Thoracic aorta (tissue), 2 donors: ENCODE results near the gene GRAMD1A. TPM values are rescaled to one million over a fixed set of nuclear protein-coding genes. Genes with fewer than 3 reads are reported as not detected.
A peak's percentile ranks its signal among the peaks of the same experiment; 100 is the strongest.
"Not testable (repeated sequence)": the region's sequence is repeated elsewhere in the genome, so short reads cannot be mapped to it uniquely, and the experiment has no call there.

ENCODE experiments used
- ATAC-seq: fragments of 150-250 bp; one replicate; pipeline ENCODE4 v1.8.0; 2017; ENCODE audit warnings: low read depth; ENCODE audit not compliant: insufficient number of reproducible peaks, low FRiP score
- DNase-seq: peaks from one replicate; pipeline ENCODE4 v3.0.0-alpha.2; 2020; ENCODE audit warnings: low spot score
- H3K27ac ChIP-seq, 2 donors: fragments of 200-600 bp; sonication (generic); 1 replicate in 1 of 2; 2 replicates in 1 of 2; pipeline ENCODE4 v1.5.1; 2016; ENCODE audit warnings: mild to moderate bottlenecking in 2 of 2, moderate library complexity in 2 of 2
- H3K27me3 ChIP-seq: fragments of 200-600 bp; sonication (generic); replicated peaks from 2 replicates; pipeline ENCODE4 v1.6.0; 2016; ENCODE audit warnings: mild to moderate bottlenecking; ENCODE audit not compliant: insufficient read depth
- H3K36me3 ChIP-seq: fragments of 200-600 bp; sonication (generic); one replicate; pipeline ENCODE4 v1.5.1; 2016
- H3K4me1 ChIP-seq, 2 donors: fragments of 200-600 bp; sonication (generic); 1 replicate in 1 of 2; 2 replicates in 1 of 2; pipeline versions ENCODE4 v1.5.1 to v1.6.0; 2016; ENCODE audit warnings: low read depth in 2 of 2, mild to moderate bottlenecking in 1 of 2; ENCODE audit not compliant: control insufficient read depth in 1 of 2
- H3K4me3 ChIP-seq: fragments of 200-600 bp; sonication (generic); 2 replicates; pipeline ENCODE4 v1.5.1; 2016; ENCODE audit warnings: mild to moderate bottlenecking
- H3K9me3 ChIP-seq: fragments of 200-600 bp; sonication (generic); 2 replicates; pipeline ENCODE4 v1.5.1; 2016
- total RNA-seq, 2 donors: library from RNA; depleted of rRNA; stranded (reverse); fragments of >200 nt; gene quantifications; one replicate each; pipeline versions ENCODE4 v1.1.0 to v1.2.3, GENCODE V29; 2016
- TF ChIP-seq, protein P1 (sequence below): fragments of 200-600 bp; sonication (generic); IDR thresholded peaks from one replicate; pipeline ENCODE4 v1.5.1; 2019; ENCODE audit warnings: antibody characterized with exemption

The GRAMD1A gene
- total RNA-seq, 2 donors from 2014 or later, result 42.9 to 83.5 TPM

- DNase-seq (no peak), ATAC-seq (no peak)
- Histone ChIP-seq H3K9me3 (no peaks in the 10 kb centered on the region), H3K4me3 (no peak overlapping the region), H3K4me1 (peaks cover 4 to 12% of the 10 kb centered on the region in 2 donors), H3K36me3 (peaks cover 40% of the 10 kb centered on the region), H3K27me3 (no peaks in the 10 kb centered on the region), H3K27ac (no peak overlapping the region)
- TF ChIP-seq, protein P1, sequence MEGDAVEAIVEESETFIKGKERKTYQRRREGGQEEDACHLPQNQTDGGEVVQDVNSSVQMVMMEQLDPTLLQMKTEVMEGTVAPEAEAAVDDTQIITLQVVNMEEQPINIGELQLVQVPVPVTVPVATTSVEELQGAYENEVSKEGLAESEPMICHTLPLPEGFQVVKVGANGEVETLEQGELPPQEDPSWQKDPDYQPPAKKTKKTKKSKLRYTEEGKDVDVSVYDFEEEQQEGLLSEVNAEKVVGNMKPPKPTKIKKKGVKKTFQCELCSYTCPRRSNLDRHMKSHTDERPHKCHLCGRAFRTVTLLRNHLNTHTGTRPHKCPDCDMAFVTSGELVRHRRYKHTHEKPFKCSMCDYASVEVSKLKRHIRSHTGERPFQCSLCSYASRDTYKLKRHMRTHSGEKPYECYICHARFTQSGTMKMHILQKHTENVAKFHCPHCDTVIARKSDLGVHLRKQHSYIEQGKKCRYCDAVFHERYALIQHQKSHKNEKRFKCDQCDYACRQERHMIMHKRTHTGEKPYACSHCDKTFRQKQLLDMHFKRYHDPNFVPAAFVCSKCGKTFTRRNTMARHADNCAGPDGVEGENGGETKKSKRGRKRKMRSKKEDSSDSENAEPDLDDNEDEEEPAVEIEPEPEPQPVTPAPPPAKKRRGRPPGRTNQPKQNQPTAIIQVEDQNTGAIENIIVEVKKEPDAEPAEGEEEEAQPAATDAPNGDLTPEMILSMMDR, result no peak
Observed at GRCh38 chr19:35011091-35011689, 11.1 kb downstream of the GRAMD1A start.

DNA sequence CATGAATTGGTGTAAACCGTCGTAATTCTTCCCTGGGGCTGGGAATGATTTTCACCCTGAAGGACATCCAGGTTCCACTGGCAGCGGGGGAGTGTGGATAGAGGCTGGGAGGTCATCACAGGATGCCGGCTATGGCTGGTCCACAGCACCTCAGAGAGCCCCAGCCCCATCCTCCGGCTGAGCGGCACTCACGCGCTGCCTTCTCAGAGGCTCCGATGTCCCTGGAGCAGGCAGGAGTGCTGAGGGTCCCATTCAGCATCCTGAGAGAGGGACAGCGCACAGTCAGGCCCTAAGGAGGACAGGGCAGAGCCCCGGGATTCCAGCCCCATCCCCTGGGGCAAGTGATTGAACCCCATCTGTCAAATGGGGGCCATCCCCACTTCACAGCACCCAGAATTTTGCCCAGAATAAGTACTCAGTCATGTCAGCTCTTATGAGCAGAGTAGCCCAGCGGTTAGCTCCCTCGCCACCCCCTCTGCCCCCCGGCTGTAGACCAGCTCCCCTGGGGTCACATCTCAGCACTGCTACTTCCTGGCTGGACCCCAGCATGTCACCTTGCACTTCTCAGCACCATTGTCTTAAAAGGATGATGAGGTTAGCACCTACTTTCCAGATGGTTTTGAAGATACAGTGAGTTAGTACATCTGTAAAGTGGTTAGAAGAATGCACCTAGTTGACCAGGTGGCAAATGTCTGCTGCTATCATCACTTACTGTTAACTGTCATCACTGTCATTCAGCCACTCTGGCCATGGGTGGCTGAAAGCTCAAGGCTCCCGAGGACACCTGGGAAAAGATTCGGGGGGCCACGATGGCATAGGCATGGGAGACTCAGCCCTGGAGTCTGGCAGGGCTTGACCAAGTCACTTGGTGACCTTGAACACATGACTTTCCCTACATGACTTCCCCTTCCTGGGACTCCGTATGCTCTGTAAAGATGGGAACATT, 11.9 kb downstream of the GRAMD1A start:
- Histone ChIP-seq H3K4me1 (peaks cover 4 to 12% of the 10 kb centered on the region in 2 donors), H3K27me3 (no peaks in the 10 kb centered on the region), H3K9me3 (no peaks in the 10 kb centered on the region), H3K36me3 (peaks cover 46% of the 10 kb centered on the region), H3K4me3 (no peak overlapping the region), H3K27ac (no peak overlapping the region)
- no peak for DNase-seq
- no peak for ATAC-seq
- TF ChIP-seq, protein P1, result no peak

- no peak overlapping the region for H3K4me3 ChIP-seq
- no peak overlapping the region for H3K27ac ChIP-seq
- H3K36me3 ChIP-seq, result peaks cover 58% of the 10 kb centered on the region
- DNase-seq (peak; percentile 46), ATAC-seq (no peak)
- TF ChIP-seq, protein P1, result peak; percentile 98
- H3K27me3 ChIP-seq, result no peaks in the 10 kb centered on the region
- peaks cover 4 to 12% of the 10 kb centered on the region in 2 donors for H3K4me1 ChIP-seq
- no peaks in the 10 kb centered on the region for H3K9me3 ChIP-seq
Observed at GRCh38 chr19:35013041-35013819, 13.1 kb downstream of the GRAMD1A start.

- TF ChIP-seq, protein P1, result no peak
- H3K27me3 ChIP-seq, result no peaks in the 10 kb centered on the region
- no peak for ATAC-seq
- peaks cover 4 to 12% of the 10 kb centered on the region in 2 donors for H3K4me1 ChIP-seq
- no peak overlapping the region for H3K4me3 ChIP-seq
- H3K9me3 ChIP-seq, result no peaks in the 10 kb centered on the region
- no peak overlapping the region for H3K27ac ChIP-seq
- H3K36me3 ChIP-seq, result peaks cover 64% of the 10 kb centered on the region
- DNase-seq, result no peak
Observed at GRCh38 chr19:35013820-35014754, 14.0 kb downstream of the GRAMD1A start.

DNA sequence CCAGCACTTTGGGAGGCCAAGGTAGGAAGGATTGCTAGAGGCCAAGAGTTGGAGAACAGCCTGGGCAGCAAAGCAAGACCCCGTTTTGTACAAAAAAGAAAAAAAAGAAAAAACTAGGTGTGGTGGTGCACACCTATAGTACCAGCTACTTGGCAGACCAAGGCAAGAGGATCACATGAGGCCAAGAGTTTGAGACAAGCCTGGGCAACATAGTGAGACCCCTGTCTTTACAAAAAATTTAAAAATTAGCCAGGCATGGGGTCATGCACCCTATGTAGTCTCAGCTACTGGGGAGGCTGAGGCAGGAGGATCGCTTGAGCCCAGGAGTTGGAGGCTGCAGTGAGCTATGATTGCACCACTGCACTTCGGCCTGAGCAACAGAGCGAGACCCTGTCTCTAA, 14.7 kb downstream of the GRAMD1A start:
- not testable (repeated sequence) for H3K27me3 ChIP-seq, ATAC-seq, H3K27ac ChIP-seq, DNase-seq, H3K9me3 ChIP-seq, H3K4me3 ChIP-seq
- H3K36me3 ChIP-seq, result peaks cover 66% of the 10 kb centered on the region
- peaks cover 4 to 12% of the 10 kb centered on the region in 2 donors for H3K4me1 ChIP-seq
